A549 (cell line): Measurements from ENCODE around the gene DCBLD1.

ENCODE experiments used
- CHD4 ChIP-seq: fragments of 200-600 bp; sonication (generic); IDR thresholded peaks from 2 replicates; pipeline ENCODE4 v1.6.1; 2016; ENCODE audit warnings: antibody characterized with exemption, mild to moderate bottlenecking, borderline replicate concordance
- CTCF ChIP-seq: fragments of >200 bp; sonication (Bioruptor Twin); formaldehyde crosslinking; IDR thresholded peaks from 3 replicates; pipeline ENCODE4 v1.5.1; 2016
- ELK1 ChIP-seq: fragments of 150-350 bp; IDR thresholded peaks from 2 replicates; pipeline ENCODE4 v1.6.1; 2014; ENCODE audit warnings: low read depth, mild to moderate bottlenecking, low read length
- EP300 ChIP-seq, 2 experiments: fragments of >200 bp; sonication (Bioruptor Twin); formaldehyde crosslinking; IDR thresholded peaks; 2 replicates in 1 of 2; 3 replicates in 1 of 2; pipeline ENCODE4 v1.6.1; 2016 to 2017
- FOSL2 ChIP-seq, 2 experiments: fragments of 450-650 bp in 1 of 2; fragments of >200 bp in 1 of 2; sonication (Bioruptor Twin) in 1 of 2; formaldehyde crosslinking; IDR thresholded peaks; 2 replicates each; pipeline versions ENCODE4 v1.5.0 to v1.6.1; 2016 to 2020; ENCODE audit warnings: mild to moderate bottlenecking in 1 of 2, moderate library complexity in 1 of 2
- GATA3 ChIP-seq: IDR thresholded peaks from 2 replicates; pipeline ENCODE4 v1.6.1; 2012; ENCODE audit warnings: borderline replicate concordance
- POLR2A ChIP-seq: IDR thresholded peaks from 2 replicates; pipeline ENCODE4 v1.6.1; 2012; ENCODE audit warnings: mild to moderate bottlenecking, low read length
- POLR2AphosphoS2 ChIP-seq: conservative IDR thresholded peaks from 2 replicates; pipeline ENCODE4 v1.6.1; 2012; ENCODE audit warnings: low read length, improper control_type of control experiment, inconsistent platforms
- RAD21 ChIP-seq, 2 experiments: fragments of >200 bp in 1 of 2; sonication (Bioruptor Twin) in 1 of 2; formaldehyde crosslinking in 1 of 2; IDR thresholded peaks in 1 of 2; conservative IDR thresholded peaks in 1 of 2; 2 replicates in 1 of 2; 3 replicates in 1 of 2; pipeline ENCODE4 v1.6.1; 2012 to 2018; ENCODE audit warnings: inconsistent platforms in 1 of 2
- RCOR1 ChIP-seq: fragments of 150-350 bp; IDR thresholded peaks from 2 replicates; pipeline ENCODE4 v1.6.1; 2014; ENCODE audit warnings: antibody characterized with exemption, low read length, low read depth
- SMC3 ChIP-seq: fragments of >200 bp; sonication (Bioruptor Twin); formaldehyde crosslinking; IDR thresholded peaks from 3 replicates; pipeline ENCODE4 v1.6.1; 2018; ENCODE audit warnings: inconsistent platforms

- TF ChIP-seq FOSL2 (IDR thresholded peaks at IDR 0.05) = no peak
- TF ChIP-seq FOSL2 (CRISPR knock-in tag; IDR thresholded peaks at IDR 0.05) = no peak
- no peak for TF ChIP-seq RCOR1
- TF ChIP-seq RAD21 (conservative IDR thresholded peaks at IDR 0.05 in 1 of 2, IDR thresholded peaks at IDR 0.05 in 1 of 2) = no peak
- TF ChIP-seq POLR2AphosphoS2 = no peak
- TF ChIP-seq POLR2A = no peak
- no peak for TF ChIP-seq CTCF
- TF ChIP-seq CHD4 = no peak
- TF ChIP-seq GATA3 = no peak
- no peak for TF ChIP-seq EP300 (IDR thresholded peaks at IDR 0.05)
- no peak for TF ChIP-seq SMC3
- TF ChIP-seq ELK1 = no peak
Measured at GRCh38 chr6:117481926-117482239, 591 bp upstream of the DCBLD1 start.
